HFFc6 (cell line): ENCODE measurements around the gene ADAT3. TPM values are rescaled to one million over a fixed set of nuclear protein-coding genes. Genes with fewer than 3 reads are reported as not detected.

Experiments
- DNase-seq: peaks from one replicate; pipeline ENCODE4 v3.0.0-alpha.2; 2018
- H3K27ac Mint-ChIP-seq: 2 replicates; pipeline ENCODE4 v1.8.0; 2020; ENCODE audit warnings: mild to moderate bottlenecking, mixed read lengths
- H3K27me3 Mint-ChIP-seq: 2 replicates; pipeline ENCODE4 v1.8.0; 2021; ENCODE audit warnings: mild to moderate bottlenecking, moderate library complexity, mixed read lengths; ENCODE audit not compliant: insufficient read depth
- H3K36me3 Mint-ChIP-seq: 2 replicates; pipeline ENCODE4 v1.8.0; 2021; ENCODE audit warnings: low read depth, mixed read lengths
- H3K4me1 Mint-ChIP-seq: 2 replicates; pipeline ENCODE4 v1.8.0; 2020; ENCODE audit warnings: low read depth, mixed read lengths
- H3K4me3 Mint-ChIP-seq: 2 replicates; pipeline ENCODE4 v1.8.0; 2020; ENCODE audit warnings: mild to moderate bottlenecking, moderate library complexity, mixed read lengths
- H3K9me3 Mint-ChIP-seq: 2 replicates; pipeline ENCODE4 v1.8.0; 2020; ENCODE audit warnings: mild to moderate bottlenecking, mixed read lengths
- CTCF ChIP-seq: fragments of 200-600 bp; sonication (generic); IDR thresholded peaks from 2 replicates; pipeline ENCODE4 v1.5.0; 2021; ENCODE audit warnings: antibody characterized with exemption, mild to moderate bottlenecking
- total RNA-seq, 6 experiments: library from RNA; stranded (reverse); fragmentation: NEBNext Ultra II Directional; extraction: Animal tissue kit (Norgen Biotek cat#: 25700); gene quantifications; 2 replicates in 1 of 6; 3 replicates in 5 of 6; pipeline ENCODE4 v1.2.3, GENCODE V29; 2021

ADAT3 gene
- total RNA-seq, 6 experiments from 2014 or later, result 2.3 to 4.2 (median 3.0) TPM

- Mint-ChIP-seq H3K36me3 (peaks cover 11% of the 10 kb centered on the region; the same call in 1 of the 2 replicates), H3K27me3 (no peaks in the 10 kb centered on the region), H3K27ac (no peak overlapping the region), H3K4me3 (no peak overlapping the region), H3K4me1 (no peaks in the 10 kb centered on the region), H3K9me3 (no peaks in the 10 kb centered on the region)
- no peak for TF ChIP-seq CTCF
- no peak for DNase-seq
Observed at GRCh38 chr19:1950640-1951039, 45.4 kb downstream of the ADAT3 start.

GRCh38 chr19:1952635-1953034, 47.4 kb downstream of the ADAT3 start:
- no peak for DNase-seq
- Mint-ChIP-seq H3K4me1 (no peaks in the 10 kb centered on the region), H3K27me3 (no peaks in the 10 kb centered on the region), H3K36me3 (peaks cover 11% of the 10 kb centered on the region; the same call in 1 of the 2 replicates), H3K4me3 (no peak overlapping the region), H3K27ac (no peak overlapping the region), H3K9me3 (no peaks in the 10 kb centered on the region)
- no peak for TF ChIP-seq CTCF

- Mint-ChIP-seq H3K9me3 (no peaks in the 10 kb centered on the region), H3K36me3 (peaks cover 11% of the 10 kb centered on the region; the same call in 1 of the 2 replicates), H3K4me3 (no peak overlapping the region), H3K27me3 (no peaks in the 10 kb centered on the region), H3K27ac (no peak overlapping the region), H3K4me1 (no peaks in the 10 kb centered on the region)
- no peak for DNase-seq
- no peak for TF ChIP-seq CTCF
Observed at GRCh38 chr19:1953037-1953436, 47.8 kb downstream of the ADAT3 start.

GRCh38 chr19:1953441-1954094, 48.4 kb downstream of the ADAT3 start:
- Mint-ChIP-seq H3K9me3 (no peaks in the 10 kb centered on the region), H3K4me1 (no peaks in the 10 kb centered on the region), H3K36me3 (peaks cover 9% of the 10 kb centered on the region; the same call in 1 of the 2 replicates), H3K27me3 (no peaks in the 10 kb centered on the region), H3K4me3 (no peak overlapping the region), H3K27ac (no peak overlapping the region)
- DNase-seq, result no peak
- no peak for TF ChIP-seq CTCF

- no peak overlapping the region for H3K4me3 Mint-ChIP-seq
- no peak overlapping the region for H3K27ac Mint-ChIP-seq
- H3K4me1 Mint-ChIP-seq, result no peaks in the 10 kb centered on the region
- no peaks in the 10 kb centered on the region for H3K9me3 Mint-ChIP-seq
- DNase-seq, result no peak
- no peaks in the 10 kb centered on the region for H3K27me3 Mint-ChIP-seq
- no peaks in the 10 kb centered on the region for H3K36me3 Mint-ChIP-seq
- TF ChIP-seq CTCF, result no peak
Observed at GRCh38 chr19:1954532-1954933, 49.3 kb downstream of the ADAT3 start.
